ENCODE data around the gene TMPRSS13. TPM values are rescaled to one million over a fixed set of nuclear protein-coding genes. Genes with fewer than 3 reads are reported as not detected.

Gene TMPRSS13
- total and polyA plus RNA-seq, 8 donors: 0.19 to 3.8 (median 1.2) TPM; not detected in 3

DNA sequence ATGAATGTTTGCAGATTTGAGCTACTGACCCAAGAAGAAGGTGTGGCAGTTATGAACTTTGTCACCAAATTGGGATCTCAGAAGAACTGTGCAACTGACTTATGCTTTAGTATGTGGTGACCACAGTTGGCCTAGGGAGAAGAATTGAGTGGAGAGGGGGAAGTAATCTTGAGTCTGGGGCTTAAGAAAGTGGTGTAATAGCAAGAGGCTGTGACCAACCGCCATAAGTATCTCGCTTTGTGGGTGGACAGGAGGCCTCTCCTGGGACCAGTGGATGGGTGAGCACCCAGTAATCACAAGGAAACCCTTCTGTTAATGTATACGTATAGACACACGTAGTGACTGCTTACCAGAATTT lies 44.3 kb upstream of the TMPRSS13 start:
- no peak for DNase-seq
- intact Hi-C loops (cut with DNase I; ENCODE audit: low total_unique reads): no loop called here
- 57 to 94% (median 91%) methylated on average over 4 of the region's 4 CpGs for WGBS, 5 donors
- H3K27ac ChIP-seq: no peak overlapping the region
- no peak overlapping the region for H3K4me3 ChIP-seq
- H3K36me3 ChIP-seq: no peaks in the 10 kb centered on the region
- H3K4me1 ChIP-seq: peaks cover 6 to 35% (median 10%) of the 10 kb centered on the region in 4 donors
- H3K27me3 ChIP-seq: peaks cover 0 to 9% (median 0%) of the 10 kb centered on the region in 3 donors
- no peaks in the 10 kb centered on the region for H3K9me3 ChIP-seq
- TF ChIP-seq, protein P1, sequence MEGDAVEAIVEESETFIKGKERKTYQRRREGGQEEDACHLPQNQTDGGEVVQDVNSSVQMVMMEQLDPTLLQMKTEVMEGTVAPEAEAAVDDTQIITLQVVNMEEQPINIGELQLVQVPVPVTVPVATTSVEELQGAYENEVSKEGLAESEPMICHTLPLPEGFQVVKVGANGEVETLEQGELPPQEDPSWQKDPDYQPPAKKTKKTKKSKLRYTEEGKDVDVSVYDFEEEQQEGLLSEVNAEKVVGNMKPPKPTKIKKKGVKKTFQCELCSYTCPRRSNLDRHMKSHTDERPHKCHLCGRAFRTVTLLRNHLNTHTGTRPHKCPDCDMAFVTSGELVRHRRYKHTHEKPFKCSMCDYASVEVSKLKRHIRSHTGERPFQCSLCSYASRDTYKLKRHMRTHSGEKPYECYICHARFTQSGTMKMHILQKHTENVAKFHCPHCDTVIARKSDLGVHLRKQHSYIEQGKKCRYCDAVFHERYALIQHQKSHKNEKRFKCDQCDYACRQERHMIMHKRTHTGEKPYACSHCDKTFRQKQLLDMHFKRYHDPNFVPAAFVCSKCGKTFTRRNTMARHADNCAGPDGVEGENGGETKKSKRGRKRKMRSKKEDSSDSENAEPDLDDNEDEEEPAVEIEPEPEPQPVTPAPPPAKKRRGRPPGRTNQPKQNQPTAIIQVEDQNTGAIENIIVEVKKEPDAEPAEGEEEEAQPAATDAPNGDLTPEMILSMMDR (IDR thresholded peaks at IDR 0.05): no peak
- no peak for TF ChIP-seq POLR2AphosphoS5 (IDR thresholded peaks at IDR 0.05)
- TF ChIP-seq EP300 (IDR thresholded peaks at IDR 0.05): no peak
- TF ChIP-seq POLR2A (IDR thresholded peaks at IDR 0.05): no peak

DNA sequence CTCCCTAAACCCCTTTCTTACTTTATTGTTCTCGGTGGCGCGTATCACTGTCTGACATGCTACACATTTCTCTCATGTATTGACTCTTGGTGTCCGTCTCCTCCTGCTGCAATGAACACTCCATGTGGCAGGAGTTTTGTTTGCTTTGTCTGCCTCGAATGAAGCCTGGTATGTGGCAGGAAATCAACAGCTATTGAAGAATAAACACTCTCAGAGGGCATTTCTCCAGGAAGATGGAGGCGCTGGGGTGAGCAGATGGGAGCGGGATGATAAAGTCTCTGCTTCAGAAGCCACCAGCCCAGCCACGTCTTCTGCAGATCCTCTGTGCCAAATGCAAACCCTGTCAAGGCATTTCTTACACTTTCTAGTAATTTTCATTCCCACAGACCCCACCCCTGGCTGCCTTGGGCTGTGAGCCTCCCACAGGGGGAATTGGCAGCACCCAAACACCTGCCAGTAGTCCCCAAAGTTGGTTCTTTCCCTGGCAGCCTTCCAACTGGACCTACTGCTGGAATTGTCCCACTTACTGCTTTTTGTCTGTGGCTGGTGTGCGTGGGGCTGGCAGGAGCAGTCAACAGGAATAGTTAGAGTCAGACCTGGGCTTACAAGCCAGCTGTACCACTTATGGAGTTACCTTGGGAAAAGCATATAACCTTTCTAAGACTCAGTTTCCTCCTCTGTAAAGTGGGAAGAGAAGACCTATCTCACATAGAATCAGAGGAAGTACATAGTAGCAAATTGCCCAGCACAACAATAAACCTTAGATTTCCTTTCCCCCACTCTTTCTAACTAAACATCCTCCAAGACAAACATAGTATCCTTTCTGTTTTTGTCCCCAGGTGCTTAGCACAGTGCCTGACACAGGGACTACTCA lies 43.7 kb upstream of the TMPRSS13 start:
- Histone ChIP-seq H3K27me3 (peaks cover 0 to 9% (median 0%) of the 10 kb centered on the region in 3 donors), H3K4me1 (peaks cover 6 to 35% (median 10%) of the 10 kb centered on the region in 4 donors), H3K4me3 (no peak overlapping the region), H3K9me3 (no peaks in the 10 kb centered on the region), H3K27ac (no peak overlapping the region), H3K36me3 (no peaks in the 10 kb centered on the region)
- WGBS, 5 donors: 23 to 40% (median 31%) methylated on average over 9 of the region's 9 CpGs
- TF ChIP-seq POLR2AphosphoS5 (IDR thresholded peaks at IDR 0.05) (no peak), POLR2A (IDR thresholded peaks at IDR 0.05) (no peak), EP300 (IDR thresholded peaks at IDR 0.05) (no peak)
- TF ChIP-seq, protein P1 (IDR thresholded peaks at IDR 0.05): no peak
- intact Hi-C loops (cut with DNase I; ENCODE audit: low total_unique reads): no loop called here
- peak in 1 of 2 donors; percentile 50 for DNase-seq

DNA sequence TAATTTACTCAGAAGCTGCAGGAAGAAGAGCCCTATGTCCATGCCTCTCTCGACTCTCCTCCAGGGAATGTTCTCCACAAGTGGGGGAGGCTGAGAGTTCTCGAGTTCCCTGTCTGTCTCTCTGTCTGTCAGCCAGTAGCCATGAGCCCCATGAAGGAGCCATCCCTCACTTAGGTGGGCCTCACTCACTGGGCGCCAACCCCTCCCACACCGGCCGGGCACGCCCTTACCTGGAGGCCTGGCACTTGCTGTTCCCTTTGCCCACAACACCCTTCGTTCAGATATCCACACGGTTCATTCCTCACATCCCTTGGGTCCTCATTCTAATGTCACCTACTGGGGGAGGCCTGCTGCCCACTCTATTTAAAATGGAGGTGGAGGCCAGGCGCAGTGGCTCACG lies 42.8 kb upstream of the TMPRSS13 start:
- H3K36me3 ChIP-seq: no peaks in the 10 kb centered on the region
- peaks cover 6 to 35% (median 10%) of the 10 kb centered on the region in 4 donors for H3K4me1 ChIP-seq
- intact Hi-C loops (cut with DNase I; ENCODE audit: low total_unique reads): no loop called here
- no peak for DNase-seq
- no peak for TF ChIP-seq POLR2A (IDR thresholded peaks at IDR 0.05)
- no peak for TF ChIP-seq POLR2AphosphoS5 (IDR thresholded peaks at IDR 0.05)
- TF ChIP-seq, protein P1 (IDR thresholded peaks at IDR 0.05): no peak
- no peak for TF ChIP-seq EP300 (IDR thresholded peaks at IDR 0.05)
- H3K27ac ChIP-seq: no peak overlapping the region
- no peak overlapping the region for H3K4me3 ChIP-seq
- 88 to 92% (median 91%) methylated on average over 10 of the region's 10 CpGs for WGBS, 5 donors
- H3K9me3 ChIP-seq: no peaks in the 10 kb centered on the region
- peaks cover 0 to 9% (median 0%) of the 10 kb centered on the region in 3 donors for H3K27me3 ChIP-seq

DNA sequence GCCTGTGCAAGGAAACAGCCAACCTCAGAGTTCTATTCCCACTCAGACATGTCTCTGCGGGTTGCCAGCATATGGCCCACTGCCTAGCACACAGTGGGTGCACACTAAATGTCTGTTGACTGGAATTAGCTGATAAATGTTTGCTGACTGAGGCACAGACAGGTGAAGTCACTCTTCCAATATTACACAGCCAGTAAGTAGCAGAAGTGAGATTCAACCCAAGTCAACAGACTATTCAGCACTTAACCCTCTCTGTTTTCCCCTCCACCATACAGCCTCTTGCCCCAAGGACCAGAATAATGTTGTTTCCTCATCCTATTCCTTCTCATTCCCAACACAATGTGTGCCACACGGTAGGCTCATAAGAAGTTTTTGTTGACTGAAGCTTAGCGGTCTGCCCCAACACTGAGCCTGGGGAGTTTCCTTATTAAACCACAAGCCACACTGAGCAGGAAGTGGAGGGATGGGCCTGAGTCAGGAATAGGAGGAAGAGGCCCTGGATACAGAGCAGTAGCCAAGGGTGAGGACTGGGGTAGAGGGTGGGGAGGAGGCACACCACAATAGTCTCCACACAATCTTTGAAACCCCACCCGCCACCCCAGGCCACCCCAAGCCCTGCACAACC lies 41.3 kb upstream of the TMPRSS13 start:
- Histone ChIP-seq H3K36me3 (no peaks in the 10 kb centered on the region), H3K4me3 (no peak overlapping the region), H3K27ac (no peak overlapping the region), H3K4me1 (peaks cover 6 to 35% (median 10%) of the 10 kb centered on the region in 4 donors), H3K27me3 (peaks cover 0 to 9% (median 0%) of the 10 kb centered on the region in 3 donors), H3K9me3 (no peaks in the 10 kb centered on the region)
- no peak for TF ChIP-seq POLR2AphosphoS5 (IDR thresholded peaks at IDR 0.05)
- TF ChIP-seq EP300 (IDR thresholded peaks at IDR 0.05): no peak
- TF ChIP-seq, protein P1 (IDR thresholded peaks at IDR 0.05): no peak
- no peak for TF ChIP-seq POLR2A (IDR thresholded peaks at IDR 0.05)
- intact Hi-C loops (cut with DNase I; ENCODE audit: low total_unique reads): no loop called here
- peak in 1 of 2 donors; percentile 73 for DNase-seq
- 59 to 65% (median 63%) methylated on average over 4 of the region's 4 CpGs for WGBS, 5 donors
